ENCODE results near the gene C1GALT1C1. TPM values are rescaled to one million over a fixed set of nuclear protein-coding genes. Genes with fewer than 3 reads are reported as not detected.

C1GALT1C1 gene
- total and polyA plus RNA-seq, 11 donors: 12.9 to 29.3 (median 18.5) TPM

- TF ChIP-seq POLR2A (IDR thresholded peaks at IDR 0.05): no peak
- TF ChIP-seq, protein P1, sequence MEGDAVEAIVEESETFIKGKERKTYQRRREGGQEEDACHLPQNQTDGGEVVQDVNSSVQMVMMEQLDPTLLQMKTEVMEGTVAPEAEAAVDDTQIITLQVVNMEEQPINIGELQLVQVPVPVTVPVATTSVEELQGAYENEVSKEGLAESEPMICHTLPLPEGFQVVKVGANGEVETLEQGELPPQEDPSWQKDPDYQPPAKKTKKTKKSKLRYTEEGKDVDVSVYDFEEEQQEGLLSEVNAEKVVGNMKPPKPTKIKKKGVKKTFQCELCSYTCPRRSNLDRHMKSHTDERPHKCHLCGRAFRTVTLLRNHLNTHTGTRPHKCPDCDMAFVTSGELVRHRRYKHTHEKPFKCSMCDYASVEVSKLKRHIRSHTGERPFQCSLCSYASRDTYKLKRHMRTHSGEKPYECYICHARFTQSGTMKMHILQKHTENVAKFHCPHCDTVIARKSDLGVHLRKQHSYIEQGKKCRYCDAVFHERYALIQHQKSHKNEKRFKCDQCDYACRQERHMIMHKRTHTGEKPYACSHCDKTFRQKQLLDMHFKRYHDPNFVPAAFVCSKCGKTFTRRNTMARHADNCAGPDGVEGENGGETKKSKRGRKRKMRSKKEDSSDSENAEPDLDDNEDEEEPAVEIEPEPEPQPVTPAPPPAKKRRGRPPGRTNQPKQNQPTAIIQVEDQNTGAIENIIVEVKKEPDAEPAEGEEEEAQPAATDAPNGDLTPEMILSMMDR (IDR thresholded peaks at IDR 0.05): no peak
- Histone ChIP-seq H3K36me3 (no peaks in the 10 kb centered on the region), H3K27me3 (no peaks in the 10 kb centered on the region), H3K4me3 (no peak overlapping the region), H3K4me1 (no peaks in the 10 kb centered on the region), H3K27ac (no peak overlapping the region), H3K9me3 (no peaks in the 10 kb centered on the region)
- DNase-seq (no peak), ATAC-seq (no peak)
- intact Hi-C loops (cut with DNase I): no loop called here
- WGBS, 4 donors: 59 to 84% (median 74%) methylated on average over 2 of the region's 2 CpGs
Measured at GRCh38 chrX:120642871-120643270, 13.0 kb upstream of the C1GALT1C1 start.

DNA sequence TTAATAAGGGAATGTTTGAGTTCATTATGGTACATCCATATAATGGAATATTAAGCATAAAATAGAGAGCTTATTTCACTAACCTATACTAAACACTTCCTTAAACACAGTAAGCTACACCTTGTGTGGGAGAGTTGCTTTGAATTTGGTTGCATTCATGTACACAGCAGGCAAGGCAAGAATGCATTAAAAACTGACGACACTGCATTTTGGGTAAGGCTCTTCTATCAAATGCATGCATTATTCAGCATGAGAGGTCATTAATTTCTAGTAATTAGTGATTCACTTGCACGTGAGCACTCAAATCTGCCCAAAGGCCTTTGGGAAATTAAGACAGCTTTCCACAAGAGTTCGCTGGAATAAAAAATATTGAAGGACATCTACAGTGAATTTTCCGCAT lies 8.8 kb upstream of the C1GALT1C1 start:
- intact Hi-C loops (cut with DNase I): no loop called here
- TF ChIP-seq POLR2A (IDR thresholded peaks at IDR 0.05): no peak
- no peak overlapping the region for H3K4me3 ChIP-seq
- no peaks in the 10 kb centered on the region for H3K27me3 ChIP-seq
- no peaks in the 10 kb centered on the region for H3K36me3 ChIP-seq
- ATAC-seq (no peak), DNase-seq (no peak)
- H3K27ac ChIP-seq: no peak overlapping the region
- no peaks in the 10 kb centered on the region for H3K4me1 ChIP-seq
- WGBS, 4 donors: 75 to 88% (median 82%) methylated on average over 4 of the region's 4 CpGs
- H3K9me3 ChIP-seq: no peaks in the 10 kb centered on the region

- TF ChIP-seq, protein P1 (IDR thresholded peaks at IDR 0.05): no peak
- no peak for TF ChIP-seq POLR2A (IDR thresholded peaks at IDR 0.05)
- Histone ChIP-seq H3K27me3 (no peaks in the 10 kb centered on the region), H3K4me1 (peaks cover 0 to 15% (median 2%) of the 10 kb centered on the region in 12 donors), H3K36me3 (peaks cover 0 to 11% (median 0%) of the 10 kb centered on the region in 9 donors), H3K4me3 (peak overlapping the region in 1 of 12 donors; percentile 9), H3K27ac (peak overlapping the region in 8 of 12 donors; percentile 24 to 72 (median 46)), H3K9me3 (no peaks in the 10 kb centered on the region)
- intact Hi-C loops (cut with DNase I): loop anchor here in 1 of 10 donors (10.0 kb wide), 1 partner anchor 131 kb away; no protein-coding TSS in a partner anchor
- DNase-seq (no peak), ATAC-seq (no peak)
- 42 to 71% (median 57%) methylated on average over 2 of the region's 2 CpGs for whole genome bisulfite sequencing, 4 donors
Measured at GRCh38 chrX:120625371-120625770, 4.5 kb downstream of the C1GALT1C1 start.

DNA sequence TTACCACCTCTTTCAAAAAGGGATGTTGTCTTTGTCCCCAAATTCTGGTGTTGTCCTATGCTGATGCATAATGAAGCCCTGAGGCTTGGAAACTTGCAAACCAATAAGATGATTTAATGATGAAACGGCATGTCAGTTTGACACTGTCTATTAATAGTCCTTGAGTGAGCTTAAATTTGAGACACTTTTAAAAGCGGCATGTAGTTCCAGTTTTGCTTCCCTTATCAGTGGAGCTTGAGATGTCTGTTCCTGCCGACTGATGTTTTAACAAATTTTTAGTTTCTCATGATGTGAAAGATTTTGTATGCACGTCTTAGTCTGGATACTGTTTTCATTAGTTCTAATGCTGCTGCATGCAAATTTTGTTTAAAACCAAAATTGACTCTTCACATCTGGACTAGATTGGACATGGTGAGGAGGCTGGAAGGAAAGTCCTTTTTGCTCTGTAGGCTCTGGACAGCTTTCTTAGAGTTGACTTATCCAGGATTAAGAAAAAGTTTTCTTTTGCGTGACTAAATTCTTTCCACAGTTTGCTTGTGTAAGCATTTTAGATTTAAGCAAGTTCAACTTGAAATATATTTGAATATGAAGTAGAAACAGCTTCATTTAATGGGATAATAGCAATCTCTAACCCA lies 11.7 kb downstream of the C1GALT1C1 start:
- H3K27me3 ChIP-seq: no peaks in the 10 kb centered on the region
- DNase-seq (no peak), ATAC-seq (no peak)
- TF ChIP-seq, protein P1 (IDR thresholded peaks at IDR 0.05): no peak
- no peak for TF ChIP-seq POLR2A (IDR thresholded peaks at IDR 0.05)
- H3K36me3 ChIP-seq: peaks cover 0 to 46% (median 14%) of the 10 kb centered on the region in 9 donors
- no peaks in the 10 kb centered on the region for H3K9me3 ChIP-seq
- no peak overlapping the region for H3K27ac ChIP-seq
- intact Hi-C loops (cut with DNase I): no loop called here
- WGBS, 4 donors: 54 to 71% (median 63%) methylated on average over 5 of the region's 5 CpGs
- H3K4me1 ChIP-seq: no peaks in the 10 kb centered on the region
- H3K4me3 ChIP-seq: no peak overlapping the region

- Histone ChIP-seq H3K27ac (no peak overlapping the region), H3K4me3 (no peak overlapping the region), H3K9me3 (no peaks in the 10 kb centered on the region), H3K27me3 (no peaks in the 10 kb centered on the region), H3K4me1 (no peaks in the 10 kb centered on the region), H3K36me3 (peaks cover 0 to 75% (median 39%) of the 10 kb centered on the region in 9 donors)
- ATAC-seq (no peak), DNase-seq (no peak)
- intact Hi-C loops (cut with DNase I): no loop called here
- no peak for TF ChIP-seq POLR2A (IDR thresholded peaks at IDR 0.05)
- TF ChIP-seq, protein P1 (IDR thresholded peaks at IDR 0.05): no peak
Measured at GRCh38 chrX:120614816-120615215, 15.0 kb downstream of the C1GALT1C1 start.
